Stimulated activated effector memory CD8-positive, alpha-beta T cell treated with anti-CD3 and anti-CD28 coated beads, Interleukin-12 subunit alpha, Interleukin-12 subunit beta, amount 100 ng/mL, for 72 hours (primary cell): ENCODE data around the gene CDH16.

Experiments
- ATAC-seq: fragments of 150-1000 bp; cut with Tn5 transposase; 2 replicates; pipeline ENCODE4 v1.10.0; 2021
- DNase-seq, 2 donors: peaks; one replicate each; pipeline ENCODE4 v3.0.0; 2021 to 2022; ENCODE audit warnings: low spot score in 2 of 2
- H3K27ac Mint-ChIP-seq: one replicate; pipeline ENCODE4 v1.8.0; 2022; ENCODE audit warnings: mild to moderate bottlenecking, mixed read lengths
- H3K36me3 Mint-ChIP-seq: one replicate; pipeline ENCODE4 v1.8.0; 2022; ENCODE audit warnings: mild to moderate bottlenecking, mixed read lengths
- H3K4me1 Mint-ChIP-seq: one replicate; pipeline ENCODE4 v1.8.0; 2022; ENCODE audit warnings: mixed read lengths
- H3K4me3 Mint-ChIP-seq: one replicate; pipeline ENCODE4 v1.8.0; 2022; ENCODE audit warnings: mild to moderate bottlenecking, mixed read lengths
- H3K9me3 Mint-ChIP-seq: one replicate; pipeline ENCODE4 v1.8.0; 2022; ENCODE audit warnings: mixed read lengths

The CDH16 gene

DNA sequence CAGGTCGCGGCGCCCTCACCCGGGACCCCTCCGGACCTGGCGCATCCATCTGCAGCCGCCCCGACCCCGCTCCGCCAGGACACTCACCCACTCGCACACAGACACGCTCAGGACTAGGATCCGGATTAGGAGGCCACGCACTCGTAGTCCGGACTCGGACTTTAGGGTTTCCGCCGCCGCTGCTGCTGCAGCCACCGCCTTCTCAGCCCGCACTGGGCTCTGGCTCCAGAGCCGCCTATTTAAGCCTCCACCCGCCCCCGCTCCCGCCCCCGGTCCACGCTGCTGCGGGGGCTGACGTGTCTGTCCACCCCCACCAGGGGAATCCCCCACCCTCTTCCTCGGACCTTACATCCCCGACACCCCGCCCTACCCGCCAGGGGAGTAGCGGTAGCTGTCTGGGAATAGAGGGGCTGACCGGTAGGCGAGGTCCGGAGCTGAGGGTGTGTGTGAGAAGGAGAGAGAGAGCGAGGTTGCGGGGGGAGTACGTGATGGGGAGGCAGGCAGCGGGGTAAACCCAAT lies 6.7 kb upstream of the CDH16 start, which contains the start of gene RRAD:
TSS of gene RRAD (minus strand) at position 214 of the 519 bp plus-strand sequence. CDS start 356 bp downstream, outside the sequence.
- peaks cover 42% of the 10 kb centered on the region for H3K4me1 Mint-ChIP-seq
- DNase-seq (no peak), ATAC-seq (peak; percentile 1)
- no peak within 1 kb of the TSS for H3K27ac Mint-ChIP-seq
- peak within 1 kb of the TSS; percentile 69 for H3K4me3 Mint-ChIP-seq
- H3K9me3 Mint-ChIP-seq: no peaks in the 10 kb centered on the region
- no peaks in the 10 kb centered on the region for H3K36me3 Mint-ChIP-seq

GRCh38 chr16:66924527-66925321 lies 6.0 kb upstream of the CDH16 start:
- H3K27ac Mint-ChIP-seq: no peak overlapping the region
- no peaks in the 10 kb centered on the region for H3K36me3 Mint-ChIP-seq
- H3K4me1 Mint-ChIP-seq: peaks cover 42% of the 10 kb centered on the region
- ATAC-seq (peak; percentile 72), DNase-seq (peak; percentile 53 to 72)
- peak overlapping the region; percentile 69 for H3K4me3 Mint-ChIP-seq
- H3K9me3 Mint-ChIP-seq: no peaks in the 10 kb centered on the region

GRCh38 chr16:66923866-66924265 lies 5.2 kb upstream of the CDH16 start:
- Mint-ChIP-seq H3K4me1 (peaks cover 39% of the 10 kb centered on the region), H3K27ac (no peak overlapping the region), H3K36me3 (no peaks in the 10 kb centered on the region), H3K9me3 (no peaks in the 10 kb centered on the region), H3K4me3 (peak overlapping the region; percentile 69)
- no peak for DNase-seq
- ATAC-seq: no peak

DNA sequence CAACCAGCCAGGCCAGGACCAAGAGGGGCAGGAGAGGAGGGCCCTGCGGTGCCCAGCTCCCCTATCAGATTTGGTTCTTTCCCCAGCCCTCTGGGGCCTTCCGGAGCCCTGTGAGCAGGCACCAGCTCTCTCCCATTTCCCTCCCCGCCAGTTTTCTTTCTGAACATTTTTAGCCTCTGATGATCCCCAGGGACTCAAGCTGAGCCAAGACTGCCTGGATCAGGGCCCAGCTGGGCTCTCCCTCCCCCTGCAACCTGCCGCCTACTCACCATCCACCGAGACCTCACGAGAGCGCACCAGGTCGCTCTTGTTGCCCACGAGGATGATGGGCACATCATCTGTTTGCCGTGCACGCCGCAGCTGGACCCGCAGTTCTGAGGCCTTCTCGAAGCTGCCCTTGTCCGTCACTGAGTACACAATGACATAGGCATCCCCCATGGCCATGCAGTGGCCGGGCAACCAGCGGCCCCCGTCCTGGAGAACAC lies 4.6 kb upstream of the CDH16 start:
- H3K27ac Mint-ChIP-seq: no peak overlapping the region
- no peaks in the 10 kb centered on the region for H3K36me3 Mint-ChIP-seq
- DNase-seq (no peak), ATAC-seq (no peak)
- peaks cover 33% of the 10 kb centered on the region for H3K4me1 Mint-ChIP-seq
- H3K4me3 Mint-ChIP-seq: peak overlapping the region; percentile 69
- no peaks in the 10 kb centered on the region for H3K9me3 Mint-ChIP-seq

- DNase-seq (no peak), ATAC-seq (no peak)
- Mint-ChIP-seq H3K4me3 (no peak overlapping the region), H3K27ac (no peak overlapping the region), H3K9me3 (no peaks in the 10 kb centered on the region), H3K36me3 (no peaks in the 10 kb centered on the region), H3K4me1 (peaks cover 19% of the 10 kb centered on the region)
These were observed 3.2 kb upstream of the CDH16 start for GRCh38 chr16:66921729-66922450.

DNA sequence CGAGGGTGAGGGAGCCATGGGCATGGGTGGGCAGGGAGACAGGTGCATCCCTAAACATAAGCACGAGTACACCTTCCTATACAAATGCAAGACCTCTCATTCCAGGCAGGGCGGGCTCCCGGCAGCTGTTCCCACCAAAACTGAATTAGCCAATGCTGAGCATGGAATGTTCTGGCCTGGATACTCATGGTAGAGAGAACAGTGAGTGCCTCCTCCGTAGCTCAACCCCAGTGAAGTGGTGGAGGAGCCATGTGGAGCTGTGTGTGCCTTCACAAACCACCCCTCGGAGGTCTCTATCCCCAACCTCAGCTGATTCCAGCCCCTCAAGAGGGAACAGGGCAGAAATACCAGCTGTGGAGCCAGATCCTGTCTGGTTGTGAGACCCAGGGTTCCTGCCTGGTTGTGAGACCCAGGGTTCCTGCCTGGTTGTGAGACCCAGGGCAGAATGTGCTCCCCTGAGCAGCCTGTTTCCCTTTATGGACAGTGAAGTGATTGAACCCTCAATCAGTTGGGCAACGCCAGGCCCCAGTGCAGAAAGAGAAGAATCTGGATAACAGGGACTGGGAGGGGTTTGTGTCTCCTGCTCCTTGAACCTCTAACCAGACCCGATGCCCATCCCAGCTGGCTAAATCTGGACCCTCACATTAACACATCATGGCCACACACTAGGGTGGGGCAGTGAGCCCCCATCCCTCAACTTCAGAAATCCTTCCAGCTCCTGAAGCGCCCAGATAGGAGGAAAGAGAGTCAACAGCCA lies 2.4 kb upstream of the CDH16 start:
- ATAC-seq: no peak
- no peak for DNase-seq
- Mint-ChIP-seq H3K4me1 (peaks cover 19% of the 10 kb centered on the region), H3K4me3 (no peak overlapping the region), H3K27ac (no peak overlapping the region), H3K9me3 (no peaks in the 10 kb centered on the region), H3K36me3 (no peaks in the 10 kb centered on the region)

DNA sequence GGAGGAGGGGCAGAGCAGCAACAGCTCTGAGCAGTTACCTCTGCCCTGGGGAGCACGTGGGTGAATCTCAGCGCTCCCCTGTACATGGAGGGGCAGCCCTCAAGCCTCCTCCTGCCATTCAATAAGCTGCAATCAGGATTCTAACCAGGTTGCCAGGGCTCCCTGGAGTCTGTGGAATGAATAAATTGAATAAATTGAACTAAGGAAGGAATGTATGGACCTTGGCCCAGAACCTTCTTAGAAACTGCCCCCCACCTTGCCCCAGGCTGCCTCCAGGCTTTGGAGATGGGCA lies 1.6 kb upstream of the CDH16 start:
- H3K9me3 Mint-ChIP-seq: no peaks in the 10 kb centered on the region
- H3K4me1 Mint-ChIP-seq: peaks cover 11% of the 10 kb centered on the region
- H3K27ac Mint-ChIP-seq: peak overlapping the region; percentile 13
- DNase-seq (no peak), ATAC-seq (no peak)
- H3K36me3 Mint-ChIP-seq: no peaks in the 10 kb centered on the region
- H3K4me3 Mint-ChIP-seq: no peak overlapping the region

DNA sequence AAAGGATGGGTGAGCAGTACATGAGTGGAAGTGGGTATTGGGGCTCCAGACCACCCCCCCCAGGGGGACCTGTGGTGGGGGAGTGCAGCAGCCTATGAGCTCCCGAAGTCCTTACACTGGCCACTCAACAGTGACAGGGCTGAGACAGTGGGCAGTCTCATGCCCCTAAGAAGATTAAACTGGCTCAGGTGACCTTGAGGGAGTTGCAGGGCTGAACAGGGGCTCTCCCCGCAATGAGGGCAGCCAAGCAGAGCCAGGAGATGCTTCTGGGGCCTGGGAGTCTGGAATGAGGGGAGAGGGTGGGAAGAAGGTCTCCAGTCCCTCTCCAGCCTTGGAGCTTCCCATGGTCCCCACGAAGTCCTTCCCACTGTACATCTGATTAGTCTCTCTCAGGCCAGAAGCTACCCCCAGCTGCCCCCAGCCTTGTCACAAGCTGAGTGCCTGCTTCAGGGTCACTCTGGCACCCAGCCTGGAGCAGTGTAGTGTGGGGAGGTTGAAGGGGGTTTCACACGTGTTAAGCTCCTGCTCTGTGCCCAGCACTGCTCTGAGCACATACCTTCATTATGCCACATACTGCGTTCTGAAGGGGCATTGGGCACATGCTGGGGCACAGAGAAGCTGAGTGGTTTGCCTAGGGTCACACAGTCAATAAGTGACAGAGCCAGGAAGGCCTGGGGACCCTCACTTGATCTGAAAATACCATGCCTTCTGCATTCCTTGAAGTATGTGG lies 1.0 kb upstream of the CDH16 start:
- H3K4me3 Mint-ChIP-seq: no peak overlapping the region
- no peaks in the 10 kb centered on the region for H3K9me3 Mint-ChIP-seq
- no peak for DNase-seq
- H3K4me1 Mint-ChIP-seq: peaks cover 10% of the 10 kb centered on the region
- no peak for ATAC-seq
- H3K36me3 Mint-ChIP-seq: no peaks in the 10 kb centered on the region
- H3K27ac Mint-ChIP-seq: peak overlapping the region; percentile 13

GRCh38 chr16:66918355-66918754 lies 330 bp downstream of the CDH16 start:
- no peaks in the 10 kb centered on the region for H3K9me3 Mint-ChIP-seq
- DNase-seq (no peak), ATAC-seq (no peak)
- no peak overlapping the region for H3K27ac Mint-ChIP-seq
- H3K4me3 Mint-ChIP-seq: no peak overlapping the region
- peaks cover 2% of the 10 kb centered on the region for H3K4me1 Mint-ChIP-seq
- no peaks in the 10 kb centered on the region for H3K36me3 Mint-ChIP-seq

DNA sequence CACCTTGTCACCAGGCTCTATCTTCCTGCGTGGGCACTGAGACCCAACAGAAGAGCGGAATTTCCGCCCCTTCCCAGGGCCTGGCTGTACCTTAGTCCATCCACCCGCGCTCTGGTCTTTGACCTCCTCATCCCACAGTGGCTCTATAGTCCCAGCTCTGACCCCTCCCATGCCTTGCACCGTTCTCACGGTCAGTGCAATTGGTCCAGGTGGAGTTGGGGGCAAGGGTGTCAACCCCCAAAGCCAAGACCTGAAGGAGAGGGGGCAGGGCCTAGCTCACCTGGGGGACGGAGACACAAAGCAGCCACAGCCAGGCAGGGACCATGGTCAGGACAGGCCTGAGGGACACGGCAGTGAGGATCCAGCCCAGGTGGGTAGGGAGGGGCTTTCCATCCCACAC lies 944 bp downstream of the CDH16 start:
- no peaks in the 10 kb centered on the region for H3K4me1 Mint-ChIP-seq
- H3K27ac Mint-ChIP-seq: no peak overlapping the region
- ATAC-seq: no peak
- H3K9me3 Mint-ChIP-seq: no peaks in the 10 kb centered on the region
- no peak for DNase-seq
- no peak overlapping the region for H3K4me3 Mint-ChIP-seq
- H3K36me3 Mint-ChIP-seq: no peaks in the 10 kb centered on the region

DNA sequence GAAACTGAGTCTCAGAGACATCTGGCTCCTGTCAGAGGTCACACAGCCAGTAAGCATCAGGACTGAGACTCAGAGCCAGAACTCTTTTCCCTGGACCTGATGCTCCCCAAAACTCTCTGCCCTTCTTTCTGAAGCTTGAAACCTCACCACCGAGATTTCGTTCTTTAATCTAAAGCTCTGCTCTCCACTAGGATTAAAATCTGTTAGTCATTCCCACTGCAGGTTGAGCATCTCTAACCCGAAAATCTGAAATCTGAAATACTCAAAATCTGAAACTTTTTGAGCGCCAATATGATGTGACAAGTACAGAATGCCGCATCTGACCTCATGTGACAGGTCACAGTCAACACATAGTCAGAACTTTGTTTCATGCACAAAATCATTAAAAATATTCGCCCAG lies 2.2 kb downstream of the CDH16 start:
- no peaks in the 10 kb centered on the region for H3K9me3 Mint-ChIP-seq
- ATAC-seq (no peak), DNase-seq (no peak)
- no peaks in the 10 kb centered on the region for H3K4me1 Mint-ChIP-seq
- H3K27ac Mint-ChIP-seq: no peak overlapping the region
- no peak overlapping the region for H3K4me3 Mint-ChIP-seq
- H3K36me3 Mint-ChIP-seq: no peaks in the 10 kb centered on the region

- Mint-ChIP-seq H3K36me3 (no peaks in the 10 kb centered on the region), H3K9me3 (no peaks in the 10 kb centered on the region)
- no peak for ATAC-seq
These were observed 3.6 kb downstream of the CDH16 start for GRCh38 chr16:66915041-66915440.

GRCh38 chr16:66914541-66914940 lies 4.1 kb downstream of the CDH16 start:
- H3K4me1 Mint-ChIP-seq: no peaks in the 10 kb centered on the region
- H3K36me3 Mint-ChIP-seq: no peaks in the 10 kb centered on the region
- no peak for ATAC-seq
- H3K27ac Mint-ChIP-seq: peak overlapping the region; percentile 1
- no peak overlapping the region for H3K4me3 Mint-ChIP-seq
- DNase-seq: no peak
- H3K9me3 Mint-ChIP-seq: no peaks in the 10 kb centered on the region

More at GRCh38 chr16:66915041-66915440, 3.6 kb downstream of the CDH16 start:
- no peak for DNase-seq
- H3K27ac Mint-ChIP-seq: peak overlapping the region; percentile 1
- H3K4me3 Mint-ChIP-seq: no peak overlapping the region
- no peaks in the 10 kb centered on the region for H3K4me1 Mint-ChIP-seq

DNA sequence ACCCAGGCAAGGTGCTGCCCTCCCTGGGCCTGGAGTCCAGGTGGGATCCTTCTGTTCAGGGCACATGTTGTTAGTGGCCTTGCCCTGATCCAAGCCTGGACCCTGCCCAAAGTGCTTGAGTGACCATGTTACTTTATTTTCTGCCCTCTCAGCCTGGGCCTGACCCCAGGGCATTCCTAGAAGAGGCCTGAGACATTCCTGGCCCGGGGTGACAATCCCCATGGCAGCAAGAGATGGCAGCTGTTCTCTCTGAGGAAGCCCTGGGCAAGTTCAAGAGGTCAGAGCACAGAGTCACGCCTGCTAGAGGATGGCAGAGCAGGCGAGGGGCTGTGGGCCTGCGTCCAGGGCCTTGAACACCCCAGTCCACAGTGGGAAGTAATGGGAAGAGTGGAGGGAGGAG lies 5.0 kb downstream of the CDH16 start:
- no peak overlapping the region for H3K4me3 Mint-ChIP-seq

GRCh38 chr16:66913081-66913480 lies 5.6 kb downstream of the CDH16 start:
- Mint-ChIP-seq H3K36me3 (no peaks in the 10 kb centered on the region), H3K4me1 (no peaks in the 10 kb centered on the region), H3K27ac (no peak overlapping the region), H3K4me3 (no peak overlapping the region), H3K9me3 (no peaks in the 10 kb centered on the region)
- DNase-seq (no peak), ATAC-seq (no peak)

More for the DNA sequence above, 5.0 kb downstream of the CDH16 start:
- peak overlapping the region; percentile 1 for H3K27ac Mint-ChIP-seq
- DNase-seq (no peak), ATAC-seq (no peak)
- no peaks in the 10 kb centered on the region for H3K9me3 Mint-ChIP-seq
- H3K36me3 Mint-ChIP-seq: no peaks in the 10 kb centered on the region
- H3K4me1 Mint-ChIP-seq: no peaks in the 10 kb centered on the region
